PFSK-1 (cell line): ENCODE results near the gene TUBGCP5.

Source experiments
- FOXP2 ChIP-seq: optimal IDR thresholded peaks from 2 replicates; pipeline ENCODE3; 2011; ENCODE audit warnings: borderline replicate concordance, control low read depth, inconsistent platforms; ENCODE audit not compliant: insufficient read depth; ENCODE audit errors: extremely low read length, extremely low read depth
- POLR2AphosphoS5 ChIP-seq: IDR thresholded peaks from 2 replicates; pipeline ENCODE4 v1.6.1; 2012; ENCODE audit warnings: low read depth, mild to moderate bottlenecking, control low read depth, low read length, moderate library complexity
- SIN3A ChIP-seq: IDR thresholded peaks from 2 replicates; pipeline ENCODE4 v1.6.1; 2012; ENCODE audit warnings: mild to moderate bottlenecking, low read length, moderate library complexity, borderline replicate concordance; ENCODE audit not compliant: insufficient read depth
- TF ChIP-seq, protein P1 (sequence below), 2 experiments: IDR thresholded peaks; 2 replicates each; pipeline versions ENCODE4 v1.6.1 to v1.8.0; 2011 to 2012; ENCODE audit warnings: low read depth in 2 of 2, low read length in 2 of 2, control low read depth in 1 of 2, inconsistent platforms in 1 of 2, mild to moderate bottlenecking in 1 of 2, moderate library complexity in 1 of 2; ENCODE audit not compliant: insufficient read depth in 1 of 2

- no peak for TF ChIP-seq SIN3A
- no peak for TF ChIP-seq FOXP2
- TF ChIP-seq, protein P1, sequence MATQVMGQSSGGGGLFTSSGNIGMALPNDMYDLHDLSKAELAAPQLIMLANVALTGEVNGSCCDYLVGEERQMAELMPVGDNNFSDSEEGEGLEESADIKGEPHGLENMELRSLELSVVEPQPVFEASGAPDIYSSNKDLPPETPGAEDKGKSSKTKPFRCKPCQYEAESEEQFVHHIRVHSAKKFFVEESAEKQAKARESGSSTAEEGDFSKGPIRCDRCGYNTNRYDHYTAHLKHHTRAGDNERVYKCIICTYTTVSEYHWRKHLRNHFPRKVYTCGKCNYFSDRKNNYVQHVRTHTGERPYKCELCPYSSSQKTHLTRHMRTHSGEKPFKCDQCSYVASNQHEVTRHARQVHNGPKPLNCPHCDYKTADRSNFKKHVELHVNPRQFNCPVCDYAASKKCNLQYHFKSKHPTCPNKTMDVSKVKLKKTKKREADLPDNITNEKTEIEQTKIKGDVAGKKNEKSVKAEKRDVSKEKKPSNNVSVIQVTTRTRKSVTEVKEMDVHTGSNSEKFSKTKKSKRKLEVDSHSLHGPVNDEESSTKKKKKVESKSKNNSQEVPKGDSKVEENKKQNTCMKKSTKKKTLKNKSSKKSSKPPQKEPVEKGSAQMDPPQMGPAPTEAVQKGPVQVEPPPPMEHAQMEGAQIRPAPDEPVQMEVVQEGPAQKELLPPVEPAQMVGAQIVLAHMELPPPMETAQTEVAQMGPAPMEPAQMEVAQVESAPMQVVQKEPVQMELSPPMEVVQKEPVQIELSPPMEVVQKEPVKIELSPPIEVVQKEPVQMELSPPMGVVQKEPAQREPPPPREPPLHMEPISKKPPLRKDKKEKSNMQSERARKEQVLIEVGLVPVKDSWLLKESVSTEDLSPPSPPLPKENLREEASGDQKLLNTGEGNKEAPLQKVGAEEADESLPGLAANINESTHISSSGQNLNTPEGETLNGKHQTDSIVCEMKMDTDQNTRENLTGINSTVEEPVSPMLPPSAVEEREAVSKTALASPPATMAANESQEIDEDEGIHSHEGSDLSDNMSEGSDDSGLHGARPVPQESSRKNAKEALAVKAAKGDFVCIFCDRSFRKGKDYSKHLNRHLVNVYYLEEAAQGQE (IDR thresholded peaks at IDR 0.05; ENCODE audit: insufficient read depth in 1 of 2, low read depth in 2 of 2, low read length in 2 of 2): no peak
- no peak for TF ChIP-seq POLR2AphosphoS5
Observed at GRCh38 chr15:22992024-22992326, 47.4 kb downstream of the TUBGCP5 start.
